Embryonic facial prominence (tissue), 1 donor: Measurements from ENCODE around the gene SPIB.
"Not testable (repeated sequence)": the region's sequence is repeated elsewhere in the genome, so short reads cannot be mapped to it uniquely, and the experiment has no call there.

Experiments used
- DNase-seq: peaks from one replicate; pipeline ENCODE4 v3.0.0-alpha.2; 2016; ENCODE audit errors: extremely low spot score

SPIB gene

GRCh38 chr19:50418176-50419021 is at the start of gene SPIB:
TSS of gene SPIB (plus strand) at chr19:50418938. CDS start at chr19:50418963, 25 bp downstream.
- no peak for DNase-seq

GRCh38 chr19:50371914-50372475 is 46.7 kb upstream of the SPIB start:
- DNase-seq, result no peak

GRCh38 chr19:50376166-50377050 is 42.3 kb upstream of the SPIB start, which contains the start of gene NR1H2:
TSS of gene NR1H2 (plus strand) at chr19:50376457. CDS start at chr19:50377606, 1,149 bp downstream.
- DNase-seq, result peak; percentile 92

GRCh38 chr19:50377051-50377461 is 41.7 kb upstream of the SPIB start:
- DNase-seq, result no peak

- no peak for DNase-seq
These were observed 41.2 kb upstream of the SPIB start for GRCh38 chr19:50377517-50377916.

- no peak for DNase-seq
These were observed 40.4 kb upstream of the SPIB start for GRCh38 chr19:50378169-50378862.

GRCh38 chr19:50378863-50379236 is 39.9 kb upstream of the SPIB start:
- DNase-seq, result no peak

- no peak for DNase-seq
These were observed 39.1 kb upstream of the SPIB start for GRCh38 chr19:50379602-50380001.

- no peak for DNase-seq
These were observed 38.6 kb upstream of the SPIB start for GRCh38 chr19:50380137-50380536.

- no peak for DNase-seq
These were observed 38.0 kb upstream of the SPIB start for GRCh38 chr19:50380751-50381151.

- no peak for DNase-seq
These were observed 36.6 kb upstream of the SPIB start for GRCh38 chr19:50381881-50382729.

- no peak for DNase-seq
These were observed 35.5 kb upstream of the SPIB start for GRCh38 chr19:50383001-50383851.

- DNase-seq, result peak; percentile 95
These were observed 34.7 kb upstream of the SPIB start, which contains the start of gene POLD1 for GRCh38 chr19:50383852-50384684. TSS of gene POLD1 (plus strand) at chr19:50384347. CDS start at chr19:50398852, 14,505 bp downstream.

GRCh38 chr19:50384685-50385535 is 33.8 kb upstream of the SPIB start:
- no peak for DNase-seq

- DNase-seq, result no peak
These were observed 31.4 kb upstream of the SPIB start for GRCh38 chr19:50387176-50387867.

GRCh38 chr19:50387868-50388245 is 30.9 kb upstream of the SPIB start:
- DNase-seq, result no peak

GRCh38 chr19:50390295-50390694 is 28.4 kb upstream of the SPIB start:
- DNase-seq, result not testable (repeated sequence)
